ENCODE measurements around the gene DISC1. TPM values are rescaled to one million over a fixed set of nuclear protein-coding genes. Genes with fewer than 3 reads are reported as not detected.

Gene DISC1
- total and polyA plus RNA-seq, 8 donors: 0.42 to 6.6 (median 1.5) TPM

GRCh38 chr1:231808116-231808515 is 181.5 kb downstream of the DISC1 start:
- Histone ChIP-seq H3K4me1 (no peaks in the 10 kb centered on the region), H3K27me3 (no peaks in the 10 kb centered on the region), H3K27ac (no peak overlapping the region), H3K36me3 (no peaks in the 10 kb centered on the region), H3K9me3 (no peaks in the 10 kb centered on the region), H3K4me3 (no peak overlapping the region)
- ATAC-seq (no peak), FAIRE-seq (no peak), DNase-seq (no peak)
- TF ChIP-seq CTCF (IDR thresholded peaks at IDR 0.05): no peak
- intact Hi-C loops (cut with DNase I): no loop called here
- 89 to 91% methylated on average over 3 of the region's 3 CpGs for WGBS, 2 donors

GRCh38 chr1:231808990-231809389 is 182.4 kb downstream of the DISC1 start:
- 84 to 94% methylated on average over 2 of the region's 2 CpGs for WGBS, 2 donors
- intact Hi-C loops (cut with DNase I): no loop called here
- ATAC-seq (peak in 1 of 4 donors; percentile 31), FAIRE-seq (no peak), DNase-seq (no peak)
- Histone ChIP-seq H3K27me3 (no peaks in the 10 kb centered on the region), H3K4me1 (no peaks in the 10 kb centered on the region), H3K9me3 (no peaks in the 10 kb centered on the region), H3K27ac (no peak overlapping the region), H3K4me3 (no peak overlapping the region), H3K36me3 (no peaks in the 10 kb centered on the region)
- no peak for TF ChIP-seq CTCF (IDR thresholded peaks at IDR 0.05)

- no peaks in the 10 kb centered on the region for H3K4me1 ChIP-seq
- H3K36me3 ChIP-seq: no peaks in the 10 kb centered on the region
- FAIRE-seq: no peak
- no peak overlapping the region for H3K4me3 ChIP-seq
- no peaks in the 10 kb centered on the region for H3K9me3 ChIP-seq
- DNase-seq: no peak
- H3K27me3 ChIP-seq: no peaks in the 10 kb centered on the region
- no peak for ATAC-seq
- H3K27ac ChIP-seq: no peak overlapping the region
- WGBS, 2 donors: 88 to 96% methylated on average over 6 of the region's 6 CpGs
- intact Hi-C loops (cut with DNase I): no loop called here
- no peak for TF ChIP-seq CTCF (IDR thresholded peaks at IDR 0.05)
Measured at GRCh38 chr1:231810415-231810814, 183.8 kb downstream of the DISC1 start.

- FAIRE-seq (no peak), DNase-seq (no peak), ATAC-seq (no peak)
- H3K4me3 ChIP-seq: no peak overlapping the region
- 66 to 74% methylated on average over 2 of the region's 2 CpGs for WGBS, 2 donors
- H3K9me3 ChIP-seq: no peaks in the 10 kb centered on the region
- TF ChIP-seq CTCF (IDR thresholded peaks at IDR 0.05): no peak
- H3K4me1 ChIP-seq: no peaks in the 10 kb centered on the region
- intact Hi-C loops (cut with DNase I): no loop called here
- H3K36me3 ChIP-seq: no peaks in the 10 kb centered on the region
- no peak overlapping the region for H3K27ac ChIP-seq
- H3K27me3 ChIP-seq: no peaks in the 10 kb centered on the region
Measured at GRCh38 chr1:231814021-231814420, 187.4 kb downstream of the DISC1 start.

GRCh38 chr1:231814521-231814920 is 187.9 kb downstream of the DISC1 start:
- no peak for DNase-seq
- FAIRE-seq: no peak
- no peaks in the 10 kb centered on the region for H3K9me3 ChIP-seq
- no peaks in the 10 kb centered on the region for H3K4me1 ChIP-seq
- 80 to 88% methylated on average over 4 of the region's 4 CpGs for WGBS, 2 donors
- intact Hi-C loops (cut with DNase I): no loop called here
- H3K27me3 ChIP-seq: no peaks in the 10 kb centered on the region
- no peak overlapping the region for H3K4me3 ChIP-seq
- no peaks in the 10 kb centered on the region for H3K36me3 ChIP-seq
- no peak overlapping the region for H3K27ac ChIP-seq
- no peak for TF ChIP-seq CTCF (IDR thresholded peaks at IDR 0.05)
- ATAC-seq: no peak
